Measurements from ENCODE around the gene DPP10. TPM values are rescaled to one million over a fixed set of nuclear protein-coding genes. Genes with fewer than 3 reads are reported as not detected.
A peak's percentile ranks its signal among the peaks of the same experiment; 100 is the strongest.

Gene DPP10
- total RNA-seq, 1 donor from 2014 or later: 15.1 TPM

- no peaks in the 10 kb centered on the region for H3K9me3 Mint-ChIP-seq (ENCODE audit: unreplicated experiment)
- no peaks in the 10 kb centered on the region for H3K4me1 Mint-ChIP-seq (ENCODE audit: low read depth, unreplicated experiment)
- no peaks in the 10 kb centered on the region for H3K27me3 Mint-ChIP-seq (ENCODE audit: unreplicated experiment)
- no peak for DNase-seq
- no peaks in the 10 kb centered on the region for H3K36me3 Mint-ChIP-seq (ENCODE audit: unreplicated experiment)
- no peak overlapping the region for H3K27ac Mint-ChIP-seq (ENCODE audit: unreplicated experiment)
- no peak overlapping the region for H3K4me3 Mint-ChIP-seq (ENCODE audit: unreplicated experiment)
- TF ChIP-seq CTCF (IDR thresholded peaks at IDR 0.05; ENCODE audit: partially characterized antibody, unreplicated experiment): no peak
Measured at GRCh38 chr2:114631146-114631545, 188.7 kb downstream of the DPP10 start.

GRCh38 chr2:114642166-114642770, 199.8 kb downstream of the DPP10 start:
- H3K36me3 Mint-ChIP-seq (ENCODE audit: unreplicated experiment): no peaks in the 10 kb centered on the region
- H3K4me1 Mint-ChIP-seq (ENCODE audit: low read depth, unreplicated experiment): peaks cover 6% of the 10 kb centered on the region
- H3K4me3 Mint-ChIP-seq (ENCODE audit: unreplicated experiment): no peak overlapping the region
- no peaks in the 10 kb centered on the region for H3K9me3 Mint-ChIP-seq (ENCODE audit: unreplicated experiment)
- H3K27ac Mint-ChIP-seq (ENCODE audit: unreplicated experiment): no peak overlapping the region
- peak; percentile 18 for DNase-seq
- no peak for TF ChIP-seq CTCF (IDR thresholded peaks at IDR 0.05; ENCODE audit: partially characterized antibody, unreplicated experiment)
- no peaks in the 10 kb centered on the region for H3K27me3 Mint-ChIP-seq (ENCODE audit: unreplicated experiment)

- TF ChIP-seq CTCF (IDR thresholded peaks at IDR 0.05; ENCODE audit: partially characterized antibody, unreplicated experiment): no peak
- no peak overlapping the region for H3K4me3 Mint-ChIP-seq (ENCODE audit: unreplicated experiment)
- no peak overlapping the region for H3K27ac Mint-ChIP-seq (ENCODE audit: unreplicated experiment)
- peaks cover 6% of the 10 kb centered on the region for H3K4me1 Mint-ChIP-seq (ENCODE audit: low read depth, unreplicated experiment)
- DNase-seq: no peak
- H3K9me3 Mint-ChIP-seq (ENCODE audit: unreplicated experiment): no peaks in the 10 kb centered on the region
- no peaks in the 10 kb centered on the region for H3K36me3 Mint-ChIP-seq (ENCODE audit: unreplicated experiment)
- H3K27me3 Mint-ChIP-seq (ENCODE audit: unreplicated experiment): no peaks in the 10 kb centered on the region
Measured at GRCh38 chr2:114642988-114643553, 200.6 kb downstream of the DPP10 start.

GRCh38 chr2:114651933-114652332, 209.5 kb downstream of the DPP10 start:
- H3K27me3 Mint-ChIP-seq (ENCODE audit: unreplicated experiment): no peaks in the 10 kb centered on the region
- no peaks in the 10 kb centered on the region for H3K36me3 Mint-ChIP-seq (ENCODE audit: unreplicated experiment)
- DNase-seq: no peak
- H3K27ac Mint-ChIP-seq (ENCODE audit: unreplicated experiment): no peak overlapping the region
- H3K4me1 Mint-ChIP-seq (ENCODE audit: low read depth, unreplicated experiment): no peaks in the 10 kb centered on the region
- no peak for TF ChIP-seq CTCF (IDR thresholded peaks at IDR 0.05; ENCODE audit: partially characterized antibody, unreplicated experiment)
- no peak overlapping the region for H3K4me3 Mint-ChIP-seq (ENCODE audit: unreplicated experiment)
- H3K9me3 Mint-ChIP-seq (ENCODE audit: unreplicated experiment): no peaks in the 10 kb centered on the region

- Mint-ChIP-seq H3K27ac (ENCODE audit: unreplicated experiment) (no peak overlapping the region), H3K36me3 (ENCODE audit: unreplicated experiment) (no peaks in the 10 kb centered on the region), H3K9me3 (ENCODE audit: unreplicated experiment) (peaks cover 2% of the 10 kb centered on the region), H3K4me3 (ENCODE audit: unreplicated experiment) (no peak overlapping the region), H3K4me1 (ENCODE audit: low read depth, unreplicated experiment) (no peaks in the 10 kb centered on the region), H3K27me3 (ENCODE audit: unreplicated experiment) (no peaks in the 10 kb centered on the region)
- DNase-seq: no peak
- TF ChIP-seq CTCF (IDR thresholded peaks at IDR 0.05; ENCODE audit: partially characterized antibody, unreplicated experiment): no peak
Measured at GRCh38 chr2:114659880-114660279, 217.4 kb downstream of the DPP10 start.
